HepG2 (cell line): ENCODE measurements around the gene EPB41L5. TPM values are rescaled to one million over a fixed set of nuclear protein-coding genes. Genes with fewer than 3 reads are reported as not detected.

ENCODE experiments used
- ARHGAP35 ChIP-seq: sonication (generic); formaldehyde crosslinking; IDR thresholded peaks from 2 replicates; pipeline ENCODE4 v1.9.0; 2022; ENCODE audit warnings: mild to moderate bottlenecking, inconsistent platforms, moderate library complexity, missing genetic modification reagents, borderline replicate concordance
- GFI1 ChIP-seq: sonication (generic); formaldehyde crosslinking; IDR thresholded peaks from 2 replicates; pipeline ENCODE4 v1.5.0; 2020; ENCODE audit warnings: missing genetic modification reagents, mild to moderate bottlenecking, borderline replicate concordance
- HMGXB4 ChIP-seq, 2 experiments: sonication (generic) in 1 of 2; formaldehyde crosslinking in 1 of 2; IDR thresholded peaks; 2 replicates each; pipeline versions ENCODE4 v1.4.0 to v1.6.1; 2018 to 2020; ENCODE audit warnings: missing genetic modification reagents in 2 of 2, borderline replicate concordance in 1 of 2, low read depth in 1 of 2, mild to moderate bottlenecking in 1 of 2, missing biosample characterization in 1 of 2
- SAP130 ChIP-seq: IDR thresholded peaks from 2 replicates; pipeline ENCODE4 v1.6.1; 2016; ENCODE audit warnings: low read depth
- STAT6 ChIP-seq: sonication (generic); formaldehyde crosslinking; IDR thresholded peaks from 2 replicates; pipeline ENCODE4 v1.4.0; 2020; ENCODE audit warnings: missing genetic modification reagents, mild to moderate bottlenecking, borderline replicate concordance
- ZBTB7B ChIP-seq: sonication (generic); formaldehyde crosslinking; IDR thresholded peaks from 2 replicates; pipeline ENCODE4 v1.4.0; 2020; ENCODE audit warnings: missing genetic modification reagents
- ZFX ChIP-seq: sonication (generic); formaldehyde crosslinking; IDR thresholded peaks from 2 replicates; pipeline ENCODE4 v1.4.0; 2020; ENCODE audit warnings: mild to moderate bottlenecking, low read depth, missing genetic modification reagents, moderate library complexity
- ZNF253 ChIP-seq: sonication (generic); formaldehyde crosslinking; IDR thresholded peaks from 2 replicates; pipeline ENCODE4 v1.8.0; 2022; ENCODE audit warnings: mild to moderate bottlenecking, missing genetic modification reagents, borderline replicate concordance
- ZNF569 ChIP-seq: sonication (generic); formaldehyde crosslinking; IDR thresholded peaks from 2 replicates; pipeline ENCODE4 v1.5.0; 2020; ENCODE audit warnings: mild to moderate bottlenecking, missing genetic modification reagents, moderate library complexity, borderline replicate concordance
- ZNF607 ChIP-seq: sonication (generic); formaldehyde crosslinking; IDR thresholded peaks from 2 replicates; pipeline ENCODE4 v1.5.1; 2020; ENCODE audit warnings: missing genetic modification reagents, mild to moderate bottlenecking, borderline replicate concordance
- ZNF639 ChIP-seq: conservative IDR thresholded peaks from 2 replicates; pipeline ENCODE4 v1.6.1; 2018; ENCODE audit warnings: missing genetic modification reagents
- polyA plus RNA-seq, 8 experiments: library from polyadenylated mRNA; depleted of rRNA in 3 of 8; stranded (reverse) in 7 of 8; unstranded in 1 of 8; fragments of >200 nt; fragmentation: Illumina TruSeq in 4 of 8; extraction: Trizol in 4 of 8; gene quantifications; 2 replicates each; pipeline versions ENCODE4 v1.2.1 to v1.2.3, GENCODE V29; 2011 to 2016; ENCODE audit warnings: low read depth in 4 of 8, missing spikeins in 1 of 8, mixed read lengths in 1 of 8; ENCODE audit not compliant: insufficient read depth in 1 of 8
- total RNA-seq, 5 experiments: library from RNA; depleted of rRNA; stranded (reverse); fragments of >200 nt; fragmentation: Illumina TruSeq; extraction: Trizol; gene quantifications; 2 replicates each; pipeline ENCODE4 v1.2.3, GENCODE V29; 2016; ENCODE audit warnings: low read depth in 1 of 5
- TF ChIP-seq, protein P1 (sequence below): sonication (generic); formaldehyde crosslinking; IDR thresholded peaks from 2 replicates; pipeline ENCODE4 v1.5.0; 2020; ENCODE audit warnings: mild to moderate bottlenecking, missing genetic modification reagents
- TF ChIP-seq, protein P2 (sequence below): IDR thresholded peaks from 2 replicates; pipeline ENCODE4 v1.6.1; 2016; ENCODE audit warnings: control low read depth
- TF ChIP-seq, protein P3 (sequence below): sonication (generic); formaldehyde crosslinking; IDR thresholded peaks from 2 replicates; pipeline ENCODE4 v1.4.0; 2020; ENCODE audit warnings: low read depth, missing genetic modification reagents

EPB41L5 gene
- total and polyA plus RNA-seq, 2 of the 13 experiments (the other 11 are each of a cell fraction or from before 2014, with no cell fraction given): 40.5 to 47.5 TPM

DNA sequence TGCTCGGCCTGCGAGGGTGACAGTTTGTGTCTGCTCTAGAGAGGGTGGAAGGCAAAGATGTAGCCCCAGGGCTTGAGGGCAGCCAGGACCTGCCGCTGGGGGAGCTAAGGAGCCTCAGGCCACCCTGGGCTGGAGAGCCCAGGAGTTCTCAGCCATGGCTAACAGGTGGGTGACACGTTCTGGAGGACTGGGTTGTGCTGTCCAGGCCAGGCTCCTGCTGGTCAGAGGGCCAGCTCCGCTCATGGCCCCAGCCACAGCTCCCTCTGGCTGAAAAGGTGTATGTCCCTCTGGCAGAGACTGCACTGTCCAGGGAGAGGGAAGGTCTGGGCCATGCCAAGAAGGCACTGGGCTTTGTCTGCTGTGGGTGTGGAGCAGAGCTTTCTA lies 191.1 kb downstream of the EPB41L5 start (continued):
- TF ChIP-seq, protein P1, sequence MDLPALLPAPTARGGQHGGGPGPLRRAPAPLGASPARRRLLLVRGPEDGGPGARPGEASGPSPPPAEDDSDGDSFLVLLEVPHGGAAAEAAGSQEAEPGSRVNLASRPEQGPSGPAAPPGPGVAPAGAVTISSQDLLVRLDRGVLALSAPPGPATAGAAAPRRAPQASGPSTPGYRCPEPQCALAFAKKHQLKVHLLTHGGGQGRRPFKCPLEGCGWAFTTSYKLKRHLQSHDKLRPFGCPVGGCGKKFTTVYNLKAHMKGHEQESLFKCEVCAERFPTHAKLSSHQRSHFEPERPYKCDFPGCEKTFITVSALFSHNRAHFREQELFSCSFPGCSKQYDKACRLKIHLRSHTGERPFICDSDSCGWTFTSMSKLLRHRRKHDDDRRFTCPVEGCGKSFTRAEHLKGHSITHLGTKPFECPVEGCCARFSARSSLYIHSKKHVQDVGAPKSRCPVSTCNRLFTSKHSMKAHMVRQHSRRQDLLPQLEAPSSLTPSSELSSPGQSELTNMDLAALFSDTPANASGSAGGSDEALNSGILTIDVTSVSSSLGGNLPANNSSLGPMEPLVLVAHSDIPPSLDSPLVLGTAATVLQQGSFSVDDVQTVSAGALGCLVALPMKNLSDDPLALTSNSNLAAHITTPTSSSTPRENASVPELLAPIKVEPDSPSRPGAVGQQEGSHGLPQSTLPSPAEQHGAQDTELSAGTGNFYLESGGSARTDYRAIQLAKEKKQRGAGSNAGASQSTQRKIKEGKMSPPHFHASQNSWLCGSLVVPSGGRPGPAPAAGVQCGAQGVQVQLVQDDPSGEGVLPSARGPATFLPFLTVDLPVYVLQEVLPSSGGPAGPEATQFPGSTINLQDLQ (CRISPR knock-in tag): no peak
- TF ChIP-seq, protein P2, sequence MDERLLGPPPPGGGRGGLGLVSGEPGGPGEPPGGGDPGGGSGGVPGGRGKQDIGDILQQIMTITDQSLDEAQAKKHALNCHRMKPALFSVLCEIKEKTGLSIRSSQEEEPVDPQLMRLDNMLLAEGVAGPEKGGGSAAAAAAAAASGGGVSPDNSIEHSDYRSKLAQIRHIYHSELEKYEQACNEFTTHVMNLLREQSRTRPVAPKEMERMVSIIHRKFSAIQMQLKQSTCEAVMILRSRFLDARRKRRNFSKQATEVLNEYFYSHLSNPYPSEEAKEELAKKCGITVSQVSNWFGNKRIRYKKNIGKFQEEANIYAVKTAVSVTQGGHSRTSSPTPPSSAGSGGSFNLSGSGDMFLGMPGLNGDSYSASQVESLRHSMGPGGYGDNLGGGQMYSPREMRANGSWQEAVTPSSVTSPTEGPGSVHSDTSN (CRISPR knock-in tag): no peak
- TF ChIP-seq SAP130 (CRISPR knock-in tag) (peak; percentile 27; the same call in 1 of the 2 replicates), ZNF639 (no peak), HMGXB4 (CRISPR knock-in tag; IDR thresholded peaks at IDR 0.05; ENCODE audit: borderline replicate concordance in 1 of 2, low read depth in 1 of 2) (peak; percentile 51 to 56; a peak in 2 of 4 replicates), ZNF253 (CRISPR knock-in tag) (no peak), ZNF569 (CRISPR knock-in tag) (no peak), ARHGAP35 (CRISPR knock-in tag) (no peak), GFI1 (no peak), ZBTB7B (no peak), ZFX (peak; percentile 36; the same call in 1 of the 2 replicates), ZNF607 (CRISPR knock-in tag) (no peak), STAT6 (CRISPR knock-in tag) (no peak)
- TF ChIP-seq, protein P3, sequence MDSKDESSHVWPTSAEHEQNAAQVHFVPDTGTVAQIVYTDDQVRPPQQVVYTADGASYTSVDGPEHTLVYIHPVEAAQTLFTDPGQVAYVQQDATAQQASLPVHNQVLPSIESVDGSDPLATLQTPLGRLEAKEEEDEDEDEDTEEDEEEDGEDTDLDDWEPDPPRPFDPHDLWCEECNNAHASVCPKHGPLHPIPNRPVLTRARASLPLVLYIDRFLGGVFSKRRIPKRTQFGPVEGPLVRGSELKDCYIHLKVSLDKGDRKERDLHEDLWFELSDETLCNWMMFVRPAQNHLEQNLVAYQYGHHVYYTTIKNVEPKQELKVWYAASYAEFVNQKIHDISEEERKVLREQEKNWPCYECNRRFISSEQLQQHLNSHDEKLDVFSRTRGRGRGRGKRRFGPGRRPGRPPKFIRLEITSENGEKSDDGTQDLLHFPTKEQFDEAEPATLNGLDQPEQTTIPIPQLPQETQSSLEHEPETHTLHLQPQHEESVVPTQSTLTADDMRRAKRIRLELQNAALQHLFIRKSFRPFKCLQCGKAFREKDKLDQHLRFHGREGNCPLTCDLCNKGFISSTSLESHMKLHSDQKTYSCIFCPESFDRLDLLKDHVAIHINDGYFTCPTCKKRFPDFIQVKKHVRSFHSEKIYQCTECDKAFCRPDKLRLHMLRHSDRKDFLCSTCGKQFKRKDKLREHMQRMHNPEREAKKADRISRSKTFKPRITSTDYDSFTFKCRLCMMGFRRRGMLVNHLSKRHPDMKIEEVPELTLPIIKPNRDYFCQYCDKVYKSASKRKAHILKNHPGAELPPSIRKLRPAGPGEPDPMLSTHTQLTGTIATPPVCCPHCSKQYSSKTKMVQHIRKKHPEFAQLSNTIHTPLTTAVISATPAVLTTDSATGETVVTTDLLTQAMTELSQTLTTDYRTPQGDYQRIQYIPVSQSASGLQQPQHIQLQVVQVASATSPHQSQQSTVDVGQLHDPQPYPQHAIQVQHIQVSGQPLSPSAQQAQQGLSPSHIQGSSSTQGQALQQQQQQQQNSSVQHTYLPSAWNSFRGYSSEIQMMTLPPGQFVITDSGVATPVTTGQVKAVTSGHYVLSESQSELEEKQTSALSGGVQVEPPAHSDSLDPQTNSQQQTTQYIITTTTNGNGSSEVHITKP (CRISPR knock-in tag): no peak
